Thyroid gland (tissue), 4 donors: Measurements from ENCODE around the gene FAM149B1.

Experiments used
- CTCF ChIP-seq, 6 experiments: fragments of 200-600 bp in 3 of 6; fragments of 450-650 bp in 3 of 6; sonication (generic) in 3 of 6; IDR thresholded peaks; one replicate each; pipeline ENCODE4 v1.5.1; 2016 to 2019; ENCODE audit warnings: antibody characterized with exemption in 6 of 6, mild to moderate bottlenecking in 2 of 6, inconsistent platforms in 1 of 6, moderate library complexity in 1 of 6
- POLR2A ChIP-seq, 2 donors: fragments of 450-650 bp; IDR thresholded peaks; one replicate each; pipeline ENCODE4 v1.6.1; 2017; ENCODE audit warnings: antibody characterized with exemption in 2 of 2, mild to moderate bottlenecking in 2 of 2, moderate library complexity in 1 of 2

- TF ChIP-seq CTCF (IDR thresholded peaks at IDR 0.05) (no peak), POLR2A (IDR thresholded peaks at IDR 0.05) (no peak)
Observed at GRCh38 chr10:73183667-73184281, 15.9 kb downstream of the FAM149B1 start.
